C4-2B (cell line): ENCODE data around the gene ZNF765.

ENCODE experiments used
- ZFX ChIP-seq: fragments of 450-650 bp; IDR thresholded peaks from 2 replicates; pipeline ENCODE4 v1.6.1; 2017
- TF ChIP-seq, protein P1 (sequence below): fragments of 450-650 bp; conservative IDR thresholded peaks from 2 replicates; pipeline ENCODE4 v1.5.1; 2017; ENCODE audit warnings: mild to moderate bottlenecking

DNA sequence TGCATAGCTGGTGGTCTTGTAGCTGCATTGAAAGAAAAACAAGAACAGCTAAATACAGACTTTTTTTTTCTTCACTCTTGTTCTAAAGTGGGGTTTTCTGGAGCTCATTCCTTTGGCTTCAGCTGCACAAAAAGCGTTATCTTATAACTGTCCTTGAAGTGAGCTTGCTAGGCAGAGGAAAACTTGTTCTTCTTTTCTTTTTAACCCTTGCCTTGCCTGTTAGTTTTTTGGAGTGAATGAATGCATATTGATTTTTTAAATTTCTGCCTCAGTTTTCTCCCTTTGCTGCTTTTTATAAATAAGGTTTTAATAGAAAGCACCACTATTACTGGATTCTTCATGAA lies 1.5 kb downstream of the ZNF765 start:
- TF ChIP-seq, protein P1, sequence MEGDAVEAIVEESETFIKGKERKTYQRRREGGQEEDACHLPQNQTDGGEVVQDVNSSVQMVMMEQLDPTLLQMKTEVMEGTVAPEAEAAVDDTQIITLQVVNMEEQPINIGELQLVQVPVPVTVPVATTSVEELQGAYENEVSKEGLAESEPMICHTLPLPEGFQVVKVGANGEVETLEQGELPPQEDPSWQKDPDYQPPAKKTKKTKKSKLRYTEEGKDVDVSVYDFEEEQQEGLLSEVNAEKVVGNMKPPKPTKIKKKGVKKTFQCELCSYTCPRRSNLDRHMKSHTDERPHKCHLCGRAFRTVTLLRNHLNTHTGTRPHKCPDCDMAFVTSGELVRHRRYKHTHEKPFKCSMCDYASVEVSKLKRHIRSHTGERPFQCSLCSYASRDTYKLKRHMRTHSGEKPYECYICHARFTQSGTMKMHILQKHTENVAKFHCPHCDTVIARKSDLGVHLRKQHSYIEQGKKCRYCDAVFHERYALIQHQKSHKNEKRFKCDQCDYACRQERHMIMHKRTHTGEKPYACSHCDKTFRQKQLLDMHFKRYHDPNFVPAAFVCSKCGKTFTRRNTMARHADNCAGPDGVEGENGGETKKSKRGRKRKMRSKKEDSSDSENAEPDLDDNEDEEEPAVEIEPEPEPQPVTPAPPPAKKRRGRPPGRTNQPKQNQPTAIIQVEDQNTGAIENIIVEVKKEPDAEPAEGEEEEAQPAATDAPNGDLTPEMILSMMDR = no peak
- no peak for TF ChIP-seq ZFX
